ENCODE measurements around the gene RFC5.

- TF ChIP-seq CTCF (IDR thresholded peaks at IDR 0.05) = no peak
- no peak for TF ChIP-seq POLR2A (IDR thresholded peaks at IDR 0.05)
- no peak for TF ChIP-seq EP300 (IDR thresholded peaks at IDR 0.05)
Measured at GRCh38 chr12:117986705-117987469, 29.6 kb upstream of the RFC5 start.

All from tibial nerve (tissue), 4 donors.